Endothelial cell (in vitro differentiated cells): ENCODE measurements around the gene HAVCR1. TPM values are rescaled to one million over a fixed set of nuclear protein-coding genes. Genes with fewer than 3 reads are reported as not detected.
"Not testable (repeated sequence)": the region's sequence is repeated elsewhere in the genome, so short reads cannot be mapped to it uniquely, and the experiment has no call there.

Experiments used
- DNase-seq: peaks from one replicate; pipeline ENCODE4 v3.0.0; 2021; ENCODE audit warnings: low spot score
- H3K27ac Mint-ChIP-seq: one replicate; pipeline ENCODE4 v1.8.0; 2021; ENCODE audit warnings: mixed read lengths, inconsistent platforms; ENCODE audit not compliant: unreplicated experiment
- H3K27me3 Mint-ChIP-seq: one replicate; pipeline ENCODE4 v1.8.0; 2021; ENCODE audit warnings: mild to moderate bottlenecking, moderate library complexity, mixed read lengths, inconsistent platforms; ENCODE audit not compliant: unreplicated experiment
- H3K36me3 Mint-ChIP-seq: one replicate; pipeline ENCODE4 v1.8.0; 2021; ENCODE audit warnings: mild to moderate bottlenecking, low read depth, mixed read lengths, inconsistent platforms; ENCODE audit not compliant: unreplicated experiment
- H3K4me1 Mint-ChIP-seq: one replicate; pipeline ENCODE4 v1.8.0; 2021; ENCODE audit warnings: mild to moderate bottlenecking, mixed read lengths, inconsistent platforms; ENCODE audit not compliant: unreplicated experiment
- H3K4me3 Mint-ChIP-seq: one replicate; pipeline ENCODE4 v1.8.0; 2021; ENCODE audit warnings: mild to moderate bottlenecking, mixed read lengths, inconsistent platforms; ENCODE audit not compliant: unreplicated experiment
- H3K9me3 Mint-ChIP-seq: one replicate; pipeline ENCODE4 v1.8.0; 2021; ENCODE audit warnings: mixed read lengths, inconsistent platforms; ENCODE audit not compliant: unreplicated experiment
- total RNA-seq: library from RNA; stranded (reverse); fragmentation: NEBNext Ultra II Directional; extraction: Animal tissue kit (Norgen Biotek cat#: 25700); gene quantifications from one replicate; pipeline ENCODE4 v1.2.1, GENCODE V29; 2021; ENCODE audit not compliant: unreplicated experiment
- TF ChIP-seq, protein P1 (sequence below): fragments of 200-600 bp; sonication (generic); IDR thresholded peaks from one replicate; pipeline ENCODE4 v1.5.0; 2021; ENCODE audit warnings: antibody characterized with exemption; ENCODE audit not compliant: unreplicated experiment

The HAVCR1 gene
- total RNA-seq, 1 donor from 2014 or later = not detected

DNA sequence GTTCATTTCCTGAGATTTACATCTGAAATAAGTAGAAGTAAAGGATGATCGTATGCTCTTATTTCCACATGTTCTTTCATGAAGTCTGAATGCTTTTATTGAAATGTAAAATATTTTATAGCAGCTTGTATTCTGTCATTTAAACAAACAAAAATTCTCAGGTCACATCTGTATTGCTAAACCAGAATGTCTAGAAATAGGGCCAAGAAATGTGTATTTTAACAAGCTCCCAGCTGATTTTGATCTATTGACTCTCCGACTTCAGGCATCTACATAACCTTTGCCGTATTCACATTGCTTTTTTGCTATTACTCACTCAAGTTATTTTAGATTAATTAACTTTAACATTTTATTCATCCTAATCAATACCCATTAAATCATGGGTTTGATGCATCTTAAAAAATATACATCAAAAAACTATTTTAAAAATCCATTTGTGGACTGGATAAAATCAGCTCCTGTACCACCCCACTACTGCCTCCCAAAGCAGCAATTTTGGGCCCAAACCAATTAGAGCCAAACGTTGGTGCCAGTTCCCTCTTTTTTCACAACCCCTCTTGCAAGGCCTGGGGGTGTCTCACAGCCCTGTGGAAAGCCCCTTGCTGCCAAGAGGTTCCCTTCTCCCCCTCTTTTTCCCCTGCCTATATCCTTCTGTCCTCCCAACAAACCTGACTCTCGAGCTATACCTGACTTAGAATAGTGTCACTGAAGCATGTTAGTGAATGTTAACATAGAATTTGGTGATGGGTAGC is 34.5 kb downstream of the HAVCR1 start:
- no peaks in the 10 kb centered on the region for H3K4me1 Mint-ChIP-seq
- DNase-seq = no peak
- TF ChIP-seq, protein P1, sequence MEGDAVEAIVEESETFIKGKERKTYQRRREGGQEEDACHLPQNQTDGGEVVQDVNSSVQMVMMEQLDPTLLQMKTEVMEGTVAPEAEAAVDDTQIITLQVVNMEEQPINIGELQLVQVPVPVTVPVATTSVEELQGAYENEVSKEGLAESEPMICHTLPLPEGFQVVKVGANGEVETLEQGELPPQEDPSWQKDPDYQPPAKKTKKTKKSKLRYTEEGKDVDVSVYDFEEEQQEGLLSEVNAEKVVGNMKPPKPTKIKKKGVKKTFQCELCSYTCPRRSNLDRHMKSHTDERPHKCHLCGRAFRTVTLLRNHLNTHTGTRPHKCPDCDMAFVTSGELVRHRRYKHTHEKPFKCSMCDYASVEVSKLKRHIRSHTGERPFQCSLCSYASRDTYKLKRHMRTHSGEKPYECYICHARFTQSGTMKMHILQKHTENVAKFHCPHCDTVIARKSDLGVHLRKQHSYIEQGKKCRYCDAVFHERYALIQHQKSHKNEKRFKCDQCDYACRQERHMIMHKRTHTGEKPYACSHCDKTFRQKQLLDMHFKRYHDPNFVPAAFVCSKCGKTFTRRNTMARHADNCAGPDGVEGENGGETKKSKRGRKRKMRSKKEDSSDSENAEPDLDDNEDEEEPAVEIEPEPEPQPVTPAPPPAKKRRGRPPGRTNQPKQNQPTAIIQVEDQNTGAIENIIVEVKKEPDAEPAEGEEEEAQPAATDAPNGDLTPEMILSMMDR = no peak
- peaks cover 2% of the 10 kb centered on the region for H3K27me3 Mint-ChIP-seq
- no peak overlapping the region for H3K27ac Mint-ChIP-seq
- H3K36me3 Mint-ChIP-seq = no peaks in the 10 kb centered on the region
- no peaks in the 10 kb centered on the region for H3K9me3 Mint-ChIP-seq
- no peak overlapping the region for H3K4me3 Mint-ChIP-seq

DNA sequence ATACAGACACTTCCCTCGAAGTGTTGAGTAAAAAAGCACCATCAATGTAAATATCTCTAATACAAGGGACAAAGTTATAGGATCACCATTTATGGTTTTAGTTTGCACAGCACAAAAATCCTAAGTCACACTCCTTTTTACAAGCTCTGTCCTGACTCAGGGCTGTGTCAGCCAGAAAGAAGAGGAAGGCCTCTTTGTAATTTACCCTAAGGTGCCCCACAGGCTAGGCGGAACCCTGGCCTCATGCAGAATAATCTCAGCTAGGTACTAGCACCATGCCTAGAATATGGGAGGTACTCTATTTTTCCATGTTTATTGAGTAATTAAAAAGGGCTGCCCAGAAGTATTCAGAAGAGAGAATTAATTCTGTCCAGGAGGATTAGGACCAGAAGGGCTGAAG is 36.9 kb downstream of the HAVCR1 start:
- Mint-ChIP-seq H3K36me3 (no peaks in the 10 kb centered on the region), H3K4me3 (no peak overlapping the region)

DNA sequence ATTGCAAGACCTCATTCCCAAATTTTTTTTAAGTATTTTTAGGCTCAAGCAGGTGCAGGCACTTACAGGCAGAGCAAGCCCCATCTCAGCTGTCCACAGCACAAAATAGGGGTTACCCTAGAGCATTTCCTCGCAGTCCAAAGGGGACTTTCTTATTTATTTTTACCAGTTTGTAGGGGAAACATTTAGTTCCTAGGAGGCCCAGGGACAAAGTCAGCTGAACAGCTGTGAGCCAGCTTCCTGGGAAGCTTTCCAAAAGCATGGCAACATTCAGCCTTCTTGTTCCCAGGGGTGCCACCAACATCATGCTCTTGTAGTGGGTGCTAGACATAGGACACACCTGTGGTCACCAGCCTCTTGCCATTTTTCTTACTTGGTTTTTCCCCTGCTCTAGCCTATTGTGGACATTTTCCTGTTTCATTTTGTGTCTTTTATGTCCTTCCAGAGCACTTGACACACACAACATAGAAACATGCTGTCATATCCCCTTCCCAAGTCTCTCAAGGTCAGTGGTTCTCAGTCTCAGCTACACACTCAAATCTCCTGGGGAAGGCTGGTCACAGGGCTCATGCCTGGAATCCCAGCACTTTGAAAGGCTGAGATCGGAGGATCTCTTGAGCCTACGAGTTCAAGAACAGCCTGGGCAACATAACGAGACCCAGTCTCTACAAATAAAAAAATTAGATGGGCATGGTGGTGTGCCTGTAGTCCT is 38.2 kb downstream of the HAVCR1 start:
- no peak for DNase-seq

More for the DNA sequence above, 36.9 kb downstream of the HAVCR1 start:
- TF ChIP-seq, protein P1 = no peak
- Mint-ChIP-seq H3K9me3 (no peaks in the 10 kb centered on the region), H3K27ac (no peak overlapping the region), H3K27me3 (peaks cover 2% of the 10 kb centered on the region), H3K4me1 (no peaks in the 10 kb centered on the region)
- no peak for DNase-seq

DNA sequence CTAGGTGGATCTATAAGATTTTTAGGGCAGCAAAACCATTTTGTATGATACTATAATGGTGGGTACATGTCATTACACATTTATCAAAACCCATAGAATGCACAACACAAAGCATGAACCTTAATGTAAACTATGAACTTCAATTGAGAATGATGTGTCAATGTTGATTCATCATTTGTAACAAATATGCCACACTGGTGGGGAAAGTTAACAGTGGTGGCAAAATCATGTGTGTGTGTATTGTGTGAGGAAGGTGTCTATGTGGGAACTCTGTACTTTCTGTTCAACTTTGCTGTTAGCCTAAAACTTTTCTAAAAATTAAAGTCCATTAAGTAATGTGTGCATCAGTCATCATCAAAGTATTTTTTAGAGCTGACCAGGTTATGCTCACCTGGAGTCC is 38.9 kb downstream of the HAVCR1 start:
- no peaks in the 10 kb centered on the region for H3K4me1 Mint-ChIP-seq
- H3K9me3 Mint-ChIP-seq = no peaks in the 10 kb centered on the region
- H3K27ac Mint-ChIP-seq = no peak overlapping the region
- peaks cover 2% of the 10 kb centered on the region for H3K27me3 Mint-ChIP-seq
- H3K36me3 Mint-ChIP-seq = no peaks in the 10 kb centered on the region
- TF ChIP-seq, protein P1 = no peak
- DNase-seq = no peak
- H3K4me3 Mint-ChIP-seq = no peak overlapping the region

More for the DNA sequence above, 38.2 kb downstream of the HAVCR1 start:
- no peaks in the 10 kb centered on the region for H3K9me3 Mint-ChIP-seq
- TF ChIP-seq, protein P1 = no peak
- peaks cover 2% of the 10 kb centered on the region for H3K27me3 Mint-ChIP-seq
- no peak overlapping the region for H3K27ac Mint-ChIP-seq
- no peaks in the 10 kb centered on the region for H3K36me3 Mint-ChIP-seq
- H3K4me1 Mint-ChIP-seq = no peaks in the 10 kb centered on the region
- no peak overlapping the region for H3K4me3 Mint-ChIP-seq

DNA sequence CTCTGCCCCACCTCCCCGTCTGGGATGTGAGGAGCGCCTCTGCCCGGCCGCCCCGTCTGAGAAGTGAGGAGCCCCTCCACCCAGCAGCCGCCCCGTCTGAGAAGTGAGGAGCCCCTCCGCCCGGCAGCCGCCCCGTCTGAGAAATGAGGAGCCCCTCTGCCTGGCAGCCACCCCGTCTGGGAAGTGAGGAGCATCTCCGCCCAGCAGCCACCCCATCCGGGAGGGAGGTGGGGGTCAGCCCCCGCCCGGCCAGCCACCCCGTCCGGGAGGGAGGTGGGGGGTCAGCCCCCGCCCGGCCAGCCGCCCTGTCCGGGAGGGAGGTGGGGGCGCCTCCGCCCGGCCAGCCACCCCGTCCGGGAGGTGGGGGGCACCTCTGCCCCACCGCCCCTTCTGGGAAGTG is 44.8 kb downstream of the HAVCR1 start:
- not testable (repeated sequence) for H3K36me3 Mint-ChIP-seq, H3K9me3 Mint-ChIP-seq, H3K4me3 Mint-ChIP-seq, H3K27me3 Mint-ChIP-seq, DNase-seq, H3K27ac Mint-ChIP-seq, H3K4me1 Mint-ChIP-seq
